Islet precursor cell (in vitro differentiated cells): ENCODE data around the gene CDK5.
"Not testable (repeated sequence)": the region's sequence is repeated elsewhere in the genome, so short reads cannot be mapped to it uniquely, and the experiment has no call there.

Source experiments
- DNase-seq: peaks from one replicate; pipeline ENCODE4 v3.0.0-alpha.2; 2018

Gene CDK5

DNA sequence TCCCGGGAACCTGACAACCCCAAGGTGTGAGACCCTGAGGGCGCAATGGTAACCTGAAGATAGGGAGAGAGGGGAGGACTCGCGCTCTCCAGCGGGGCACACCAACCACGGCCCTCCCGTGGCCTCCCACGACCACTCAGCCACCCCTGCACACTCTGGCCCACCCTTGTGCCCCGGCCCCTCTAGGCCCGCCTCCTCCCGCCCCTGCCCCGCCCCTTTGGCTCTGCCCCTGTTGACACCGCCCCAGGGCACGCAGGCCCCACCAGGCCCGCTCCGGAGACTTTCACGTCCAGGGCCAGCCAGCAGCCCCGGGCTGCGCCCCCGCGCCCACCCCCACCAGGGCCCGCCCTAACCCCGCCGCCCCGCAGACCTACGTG, 44.4 kb downstream of the CDK5 start:
- DNase-seq = no peak

DNA sequence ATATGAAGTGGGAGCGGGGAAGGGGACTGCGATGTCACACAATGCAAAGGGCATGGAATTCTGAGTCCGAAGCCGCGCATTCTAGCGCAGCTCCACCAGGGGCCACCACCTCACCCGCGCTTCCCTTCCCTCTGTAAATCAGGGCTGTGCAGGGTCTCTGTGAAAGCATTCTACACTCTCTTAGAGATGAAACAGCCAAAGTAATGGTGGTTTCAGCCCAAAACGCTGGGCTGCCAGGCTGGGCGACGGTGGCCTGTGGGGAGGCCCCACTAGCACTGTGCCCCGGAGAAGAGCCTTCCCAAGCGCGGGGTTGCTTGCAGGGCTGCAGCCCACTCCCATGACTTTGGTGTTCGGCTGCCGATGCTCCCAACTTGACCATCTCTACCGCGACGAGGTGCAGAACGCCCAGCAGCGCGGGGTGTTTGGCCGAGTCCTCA, 44.8 kb downstream of the CDK5 start:
- peak; percentile 84 for DNase-seq

DNA sequence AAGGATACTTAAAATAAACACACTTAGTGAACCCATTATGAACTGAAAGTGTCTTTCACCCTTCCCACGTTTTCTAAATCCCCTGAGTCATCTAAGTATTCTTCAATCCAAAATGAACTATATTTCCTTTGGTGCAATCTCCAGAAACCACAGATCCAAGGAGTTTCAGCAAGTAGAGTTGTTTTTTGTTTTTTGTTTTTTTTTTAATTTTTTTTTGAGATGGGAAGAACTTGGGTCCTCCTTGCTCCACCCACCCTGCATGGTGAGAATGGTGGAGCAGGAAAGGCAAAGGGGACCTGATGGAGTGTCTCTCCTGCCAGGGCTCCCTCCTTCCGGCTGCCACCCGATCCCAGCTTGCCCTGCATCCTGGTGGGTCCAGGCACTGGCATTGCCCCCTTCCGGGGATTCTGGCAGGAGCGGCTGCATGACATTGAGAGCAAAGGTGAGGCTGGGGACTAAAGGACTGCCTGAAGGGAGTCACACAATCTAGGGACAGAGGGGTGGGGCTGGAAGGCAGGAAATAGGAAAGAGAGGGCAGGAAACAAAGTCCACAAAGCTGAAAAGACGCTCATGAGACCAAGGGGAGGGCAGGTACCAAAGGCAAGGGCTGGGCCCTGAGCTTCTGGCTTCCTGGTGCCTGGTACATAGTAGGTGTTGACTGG, 45.5 kb downstream of the CDK5 start:
- DNase-seq = no peak

DNA sequence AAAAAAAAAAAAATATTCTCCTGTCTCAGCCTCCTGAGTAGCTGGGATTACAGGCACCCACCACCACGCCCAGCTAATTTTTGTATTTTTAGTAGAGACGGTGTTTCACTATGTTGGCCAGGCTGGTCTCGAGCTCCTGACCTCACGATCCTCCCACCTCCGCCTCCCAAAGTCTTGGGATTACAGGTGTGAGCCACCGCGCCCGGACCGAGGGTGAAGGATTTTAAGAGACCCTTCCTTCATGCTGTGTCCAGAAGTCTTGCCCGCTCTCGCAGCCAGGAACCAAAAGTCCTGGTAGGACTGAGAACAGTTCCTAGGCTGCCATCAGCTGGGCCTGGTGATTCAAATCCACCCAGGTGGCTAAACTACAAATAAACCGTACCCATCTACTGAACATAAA, 46.1 kb downstream of the CDK5 start:
- DNase-seq = not testable (repeated sequence)

DNA sequence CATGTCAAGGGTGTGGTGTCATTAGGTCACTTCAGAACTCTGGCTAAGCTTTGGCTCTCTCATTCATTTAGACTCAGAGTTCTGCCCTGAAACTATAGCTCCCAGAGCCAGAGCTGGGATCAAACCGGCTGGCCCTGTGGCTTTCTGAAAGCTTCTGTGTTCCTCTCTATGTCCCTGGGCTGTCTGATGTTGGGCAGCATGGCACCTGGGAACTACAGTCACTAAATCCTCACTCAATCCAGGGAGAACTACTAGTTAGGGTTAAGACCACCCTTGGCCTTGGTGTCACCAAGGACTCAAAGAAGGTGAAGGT, 46.6 kb downstream of the CDK5 start:
- DNase-seq = no peak

DNA sequence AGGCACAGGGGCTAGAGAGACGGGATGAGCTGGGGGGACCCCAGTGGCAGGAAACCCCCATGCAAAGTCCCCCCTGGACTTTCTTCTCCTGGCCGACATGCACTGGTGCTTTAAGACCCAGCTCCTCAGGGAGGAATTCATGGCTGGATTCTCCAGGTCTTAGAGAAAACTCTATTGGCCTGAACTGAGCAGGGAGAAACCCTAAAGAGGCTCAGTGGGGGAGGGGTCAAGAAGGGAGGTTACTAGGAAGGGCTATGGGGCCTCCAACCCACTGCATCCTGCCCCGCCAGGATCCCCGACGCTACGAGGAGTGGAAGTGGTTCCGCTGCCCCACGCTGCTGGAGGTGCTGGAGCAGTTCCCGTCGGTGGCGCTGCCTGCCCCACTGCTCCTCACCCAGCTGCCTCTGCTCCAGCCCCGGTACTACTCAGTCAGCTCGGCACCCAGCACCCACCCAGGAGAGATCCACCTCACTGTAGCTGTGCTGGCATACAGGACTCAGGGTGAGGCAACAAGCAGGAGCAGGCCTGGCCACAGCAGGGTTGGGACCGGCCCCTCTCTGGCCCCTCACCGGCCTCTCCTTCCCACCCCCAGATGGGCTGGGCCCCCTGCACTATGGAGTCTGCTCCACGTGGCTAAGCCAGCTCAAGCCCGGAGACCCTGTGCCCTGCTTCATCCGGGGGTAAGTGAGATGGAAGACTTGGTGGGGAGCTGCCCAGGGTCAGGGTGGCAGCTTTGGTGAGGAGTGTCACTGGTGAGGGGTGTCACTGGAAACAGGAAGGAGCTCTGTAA, 47.2 kb downstream of the CDK5 start:
- peak; percentile 73 for DNase-seq

DNA sequence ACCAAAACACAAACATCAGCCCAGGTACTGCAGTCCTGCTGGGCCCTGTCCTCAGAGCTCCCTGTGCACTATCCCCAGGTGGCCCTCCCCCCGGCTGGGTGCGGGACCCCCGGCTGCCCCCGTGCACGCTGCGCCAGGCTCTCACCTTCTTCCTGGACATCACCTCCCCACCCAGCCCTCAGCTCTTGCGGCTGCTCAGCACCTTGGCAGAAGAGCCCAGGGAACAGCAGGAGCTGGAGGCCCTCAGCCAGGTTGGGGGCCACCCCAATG, 47.7 kb downstream of the CDK5 start:
- DNase-seq = no peak

DNA sequence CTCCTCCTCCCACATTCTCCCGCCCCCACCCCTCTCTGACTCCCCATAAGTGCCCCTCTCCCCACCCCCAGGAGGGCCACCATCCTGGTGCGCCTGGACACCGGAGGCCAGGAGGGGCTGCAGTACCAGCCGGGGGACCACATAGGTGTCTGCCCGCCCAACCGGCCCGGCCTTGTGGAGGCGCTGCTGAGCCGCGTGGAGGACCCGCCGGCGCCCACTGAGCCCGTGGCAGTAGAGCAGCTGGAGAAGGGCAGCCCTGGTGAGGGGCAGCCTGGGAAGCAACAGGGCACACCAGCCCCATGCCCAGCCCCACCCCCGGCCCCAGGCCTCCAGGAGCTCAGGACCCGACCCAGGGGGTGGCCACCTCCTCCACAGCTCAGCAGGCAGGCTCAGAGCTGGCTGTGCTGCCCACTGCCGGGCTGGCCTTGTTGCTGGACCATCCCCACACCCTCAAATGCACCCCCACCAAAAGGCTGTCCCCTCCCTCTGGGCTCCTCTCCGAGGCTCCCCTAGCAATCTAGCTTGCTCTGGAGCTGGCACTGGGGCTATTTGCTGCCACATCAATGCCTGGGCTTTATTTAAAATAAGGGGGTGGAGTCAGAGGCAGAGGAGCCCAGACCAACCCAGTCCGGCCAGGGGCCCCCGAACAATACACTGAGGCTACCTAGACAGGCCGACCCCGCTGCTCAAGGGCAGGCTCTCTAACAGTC, 48.2 kb downstream of the CDK5 start:
- DNase-seq = no peak

DNA sequence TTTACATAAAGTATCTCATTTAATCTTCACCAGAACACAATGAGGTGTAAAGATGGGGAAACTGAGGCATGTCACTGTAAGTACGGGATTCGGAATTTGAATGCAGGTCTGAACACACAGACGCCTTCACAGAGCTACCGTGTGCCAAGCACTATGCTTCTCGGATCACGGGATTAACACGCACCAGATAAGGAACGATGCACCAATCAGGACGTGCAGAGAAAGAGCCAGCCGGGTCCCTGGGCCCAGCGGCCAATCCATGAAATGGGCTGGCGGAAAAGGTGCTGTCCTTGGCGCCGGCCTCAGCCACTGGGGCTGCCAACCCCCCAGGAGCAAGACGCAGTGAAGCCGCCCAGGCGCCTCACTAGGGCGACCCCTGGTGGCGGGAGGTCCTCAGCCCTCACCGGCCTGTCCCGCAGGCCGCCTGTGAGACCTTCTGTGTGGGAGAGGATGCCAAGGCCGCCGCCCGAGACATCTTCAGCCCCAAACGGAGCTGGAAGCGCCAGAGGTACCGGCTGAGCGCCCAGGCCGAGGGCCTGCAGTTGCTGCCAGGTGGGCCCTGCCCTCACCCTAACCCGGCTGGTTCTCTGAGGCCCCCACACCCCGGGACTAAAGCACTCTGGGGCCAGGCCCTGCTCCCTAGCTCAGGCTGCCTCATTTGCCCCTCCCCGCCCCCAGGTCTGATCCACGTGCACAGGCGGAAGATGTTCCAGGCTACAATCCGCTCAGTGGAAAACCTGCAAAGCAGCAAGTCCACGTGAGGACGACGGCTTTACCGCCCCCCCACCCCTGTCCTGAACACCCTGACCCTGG, 49.0 kb downstream of the CDK5 start:
- peak; percentile 87 for DNase-seq

DNA sequence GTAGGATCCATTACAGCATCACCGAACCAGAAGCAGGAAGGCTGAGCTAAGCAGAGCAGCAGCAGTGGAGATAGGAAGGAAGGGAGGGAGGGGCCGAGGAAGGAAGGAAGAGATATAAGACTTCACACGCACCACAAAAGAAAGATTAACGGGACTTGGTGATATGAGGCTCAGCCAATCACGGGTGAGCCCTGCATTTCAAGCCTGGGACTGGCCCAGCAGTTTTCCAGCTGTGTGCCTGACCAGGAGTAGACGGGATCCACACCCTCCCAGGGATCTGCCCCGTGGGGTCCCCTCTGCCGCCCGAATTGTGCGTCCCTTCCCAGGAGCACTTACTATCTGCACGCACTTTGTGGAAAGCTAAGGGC, 49.6 kb downstream of the CDK5 start:
- peak; percentile 54 for DNase-seq

DNA sequence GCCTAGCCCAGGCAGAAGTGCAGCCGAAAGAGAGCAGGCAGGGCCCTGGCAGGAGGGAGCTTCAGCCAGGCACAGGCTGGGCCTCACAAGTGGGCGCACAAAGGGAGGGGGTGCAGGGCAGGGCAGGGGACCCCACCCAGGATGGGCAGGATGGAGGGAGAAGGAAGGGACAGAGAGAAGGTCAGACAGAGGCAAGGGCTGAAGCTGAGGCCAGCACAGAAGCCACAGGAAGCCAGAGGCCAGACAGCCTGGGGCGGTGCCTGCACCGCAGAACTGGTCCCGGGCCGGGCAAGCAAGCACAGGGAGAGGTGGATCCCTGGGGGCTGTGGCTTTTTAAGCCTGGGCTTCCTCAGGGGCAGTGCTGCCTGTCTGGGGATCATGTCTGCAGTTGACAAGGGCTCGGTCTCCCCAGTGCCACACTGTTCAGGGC, 50.2 kb downstream of the CDK5 start:
- DNase-seq = peak; percentile 84

DNA sequence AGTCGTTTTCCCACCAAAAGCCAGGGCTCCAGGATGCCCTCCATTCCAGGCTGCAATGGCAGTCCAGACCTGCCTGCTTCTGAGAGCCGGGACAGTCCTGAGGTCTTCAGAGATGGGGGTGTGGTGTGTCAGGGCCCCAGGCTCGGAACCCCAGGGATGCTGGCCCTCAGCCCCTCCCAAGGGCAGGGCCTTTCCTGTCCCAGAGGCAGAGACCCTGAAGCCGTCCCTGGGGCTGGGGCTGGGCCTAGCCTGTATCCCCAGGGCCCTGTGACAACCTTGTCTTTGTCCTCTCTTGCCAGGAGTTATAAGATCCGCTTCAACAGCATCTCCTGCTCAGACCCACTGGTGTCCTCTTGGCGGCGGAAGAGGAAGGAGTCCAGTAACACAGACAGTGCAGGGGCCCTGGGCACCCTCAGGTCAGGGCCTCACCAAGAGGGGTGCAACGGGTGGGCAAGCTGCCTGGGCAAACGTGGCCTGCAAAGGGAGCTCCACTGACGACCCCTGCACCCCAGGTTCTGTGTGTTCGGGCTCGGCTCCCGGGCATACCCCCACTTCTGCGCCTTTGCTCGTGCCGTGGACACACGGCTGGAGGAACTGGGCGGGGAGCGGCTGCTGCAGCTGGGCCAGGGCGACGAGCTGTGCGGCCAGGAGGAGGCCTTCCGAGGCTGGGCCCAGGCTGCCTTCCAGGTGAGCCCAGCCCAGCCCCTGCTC, 51.0 kb downstream of the CDK5 start:
- peak; percentile 51 for DNase-seq

DNA sequence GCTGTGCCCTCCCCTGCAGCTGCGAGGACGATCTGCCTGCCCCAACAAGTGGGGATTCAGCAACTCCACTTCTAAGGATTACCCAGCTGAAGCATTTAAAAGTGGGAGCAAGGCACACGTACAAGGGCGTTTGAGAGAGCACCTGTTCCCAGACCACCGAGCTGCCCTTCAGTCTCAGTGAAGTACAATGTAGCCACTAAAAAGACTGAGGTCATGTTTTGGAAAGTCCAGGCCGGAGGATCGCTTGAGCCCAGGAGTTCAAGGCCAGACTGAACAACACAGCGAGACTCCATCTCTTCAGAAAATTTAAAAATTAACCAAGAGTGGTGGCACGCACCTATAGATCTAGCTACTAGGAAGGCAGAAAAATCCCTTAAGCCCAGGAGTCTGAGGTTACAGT, 52.1 kb downstream of the CDK5 start:
- DNase-seq = no peak
